Smooth muscle cell (in vitro differentiated cells): ENCODE results near the gene DUSP22. TPM values are rescaled to one million over a fixed set of nuclear protein-coding genes. Genes with fewer than 3 reads are reported as not detected.

Experiments
- DNase-seq: peaks from one replicate; lab custom pipeline; 2025; ENCODE audit not compliant: unreplicated experiment; lab: John Stamatoyannopoulos, UW
- H2AFZ ChIP-seq: fragments of 200-600 bp; sonication (generic); 2 replicates; pipeline ENCODE4 v1.6.0; 2016; ENCODE audit warnings: antibody characterized with exemption, low read depth, mild to moderate bottlenecking
- H3F3A ChIP-seq: fragments of 200-600 bp; sonication (generic); 2 replicates; pipeline ENCODE4 v1.6.0; 2017; ENCODE audit warnings: antibody characterized with exemption, low read depth
- H3K27ac ChIP-seq: fragments of 200-600 bp; sonication (generic); 2 replicates; pipeline ENCODE4 v1.5.1; 2016; ENCODE audit warnings: low read depth, mild to moderate bottlenecking
- H3K27me3 ChIP-seq: fragments of 200-600 bp; sonication (generic); 2 replicates; pipeline ENCODE4 v1.6.1; 2016; ENCODE audit warnings: low read depth, mild to moderate bottlenecking
- H3K36me3 ChIP-seq: fragments of 200-600 bp; sonication (generic); 2 replicates; pipeline ENCODE4 v1.5.1; 2016; ENCODE audit warnings: low read depth
- H3K4me1 ChIP-seq: fragments of 200-600 bp; sonication (generic); 2 replicates; pipeline ENCODE4 v1.5.1; 2016; ENCODE audit warnings: low read depth
- H3K4me2 ChIP-seq: fragments of 200-600 bp; sonication (generic); 2 replicates; pipeline ENCODE4 v1.6.0; 2016; ENCODE audit warnings: mild to moderate bottlenecking
- H3K4me3 ChIP-seq: fragments of 200-600 bp; sonication (generic); 2 replicates; pipeline ENCODE4 v1.5.1; 2016; ENCODE audit warnings: mild to moderate bottlenecking
- H3K79me2 ChIP-seq: fragments of 200-600 bp; sonication (generic); 2 replicates; pipeline ENCODE4 v1.6.0; 2016; ENCODE audit warnings: low read depth, mild to moderate bottlenecking
- H3K9ac ChIP-seq: fragments of 200-600 bp; sonication (generic); 2 replicates; pipeline ENCODE4 v1.6.0; 2016; ENCODE audit warnings: low read depth
- H3K9me3 ChIP-seq: fragments of 200-600 bp; sonication (generic); replicated peaks from 2 replicates; pipeline ENCODE4 v1.5.1; 2016; ENCODE audit warnings: low read depth
- H4K20me1 ChIP-seq: fragments of 200-600 bp; sonication (generic); 2 replicates; pipeline ENCODE4 v1.6.0; 2016; ENCODE audit warnings: low read depth
- WGBS: methylation state at CpG from one replicate; pipeline ENCODE4 v1.1.7; 2016; ENCODE audit warnings: low lambda C conversion rate; 5-methylcytosine and 5-hydroxymethylcytosine counted together
- polyA plus RNA-seq: library from polyadenylated mRNA; unstranded; fragments of >200 nt; fragmentation: Nextera tagmentation; extraction: Ambion mirVana; gene quantifications from 2 replicates; pipeline ENCODE4 v1.2.1, GENCODE V29; 2016
- total RNA-seq: library from RNA; depleted of rRNA; stranded (reverse); fragments of >200 nt; gene quantifications from 2 replicates; pipeline ENCODE4 v1.2.3, GENCODE V29; 2014
- TF ChIP-seq, protein P1 (sequence below): fragments of 200-600 bp; sonication (generic); IDR thresholded peaks from 2 replicates; pipeline ENCODE4 v1.5.1; 2017; ENCODE audit warnings: borderline replicate concordance, mild to moderate bottlenecking, antibody characterized with exemption; ENCODE audit not compliant: insufficient read depth, poor library complexity, severe bottlenecking

The DUSP22 gene
- total and polyA plus RNA-seq, 2 experiments from 2014 or later = 16.3 to 19.1 TPM

DNA sequence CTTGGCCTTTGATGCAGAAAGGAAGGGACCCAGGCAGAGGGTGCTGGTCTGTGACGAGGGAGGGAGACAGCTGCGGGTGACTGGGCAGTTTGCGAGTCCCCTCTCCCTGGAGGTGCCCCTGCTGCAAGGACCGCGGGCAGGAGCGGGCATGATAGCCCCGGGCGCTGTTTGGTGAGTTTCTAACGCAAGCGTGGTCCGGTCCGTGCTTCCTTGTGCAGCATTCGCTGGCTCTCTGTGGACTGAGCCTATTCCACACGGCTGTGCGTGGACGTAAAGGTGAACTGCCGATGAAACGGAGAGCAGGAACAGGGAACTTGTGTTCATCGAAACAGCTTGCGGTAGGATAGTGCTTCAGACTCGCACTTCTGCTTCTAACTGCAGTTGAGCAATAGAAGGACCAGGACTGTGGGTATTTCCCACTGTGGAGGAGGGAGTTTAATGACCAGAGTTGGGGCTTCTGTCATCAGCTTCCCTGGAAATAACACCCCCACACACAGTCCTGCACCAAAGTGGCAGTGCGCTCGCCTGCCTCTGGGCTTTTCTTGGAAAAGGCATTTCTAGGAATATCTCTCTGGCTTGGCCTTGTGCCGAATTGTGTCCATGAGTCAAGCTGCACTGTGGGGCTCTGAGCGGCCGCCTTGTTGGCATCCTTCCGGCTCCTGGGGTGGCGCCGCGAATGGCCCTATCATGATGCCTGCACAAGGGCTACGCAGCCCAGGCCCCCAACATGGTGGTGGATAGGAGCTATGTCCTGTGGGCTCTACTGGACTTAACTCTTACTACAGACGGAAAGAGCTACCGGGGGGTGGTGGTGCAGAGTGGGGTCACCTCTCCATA, 48.9 kb downstream of the DUSP22 start:
- Histone ChIP-seq H3K36me3 (no peaks in the 10 kb centered on the region), H4K20me1 (peaks cover 38% of the 10 kb centered on the region), H3K4me2 (no peak overlapping the region), H3K4me1 (no peaks in the 10 kb centered on the region), H3K27me3 (no peaks in the 10 kb centered on the region), H2AFZ (no peak overlapping the region), H3K9me3 (peaks cover 4% of the 10 kb centered on the region), H3K4me3 (no peak overlapping the region), H3K9ac (no peak overlapping the region), H3K27ac (no peak overlapping the region), H3K79me2 (no peaks in the 10 kb centered on the region), H3F3A (no peaks in the 10 kb centered on the region)
- no peak for DNase-seq
- WGBS = 85% methylated on average over 33 of the region's 33 CpGs
- TF ChIP-seq, protein P1, sequence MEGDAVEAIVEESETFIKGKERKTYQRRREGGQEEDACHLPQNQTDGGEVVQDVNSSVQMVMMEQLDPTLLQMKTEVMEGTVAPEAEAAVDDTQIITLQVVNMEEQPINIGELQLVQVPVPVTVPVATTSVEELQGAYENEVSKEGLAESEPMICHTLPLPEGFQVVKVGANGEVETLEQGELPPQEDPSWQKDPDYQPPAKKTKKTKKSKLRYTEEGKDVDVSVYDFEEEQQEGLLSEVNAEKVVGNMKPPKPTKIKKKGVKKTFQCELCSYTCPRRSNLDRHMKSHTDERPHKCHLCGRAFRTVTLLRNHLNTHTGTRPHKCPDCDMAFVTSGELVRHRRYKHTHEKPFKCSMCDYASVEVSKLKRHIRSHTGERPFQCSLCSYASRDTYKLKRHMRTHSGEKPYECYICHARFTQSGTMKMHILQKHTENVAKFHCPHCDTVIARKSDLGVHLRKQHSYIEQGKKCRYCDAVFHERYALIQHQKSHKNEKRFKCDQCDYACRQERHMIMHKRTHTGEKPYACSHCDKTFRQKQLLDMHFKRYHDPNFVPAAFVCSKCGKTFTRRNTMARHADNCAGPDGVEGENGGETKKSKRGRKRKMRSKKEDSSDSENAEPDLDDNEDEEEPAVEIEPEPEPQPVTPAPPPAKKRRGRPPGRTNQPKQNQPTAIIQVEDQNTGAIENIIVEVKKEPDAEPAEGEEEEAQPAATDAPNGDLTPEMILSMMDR = no peak

DNA sequence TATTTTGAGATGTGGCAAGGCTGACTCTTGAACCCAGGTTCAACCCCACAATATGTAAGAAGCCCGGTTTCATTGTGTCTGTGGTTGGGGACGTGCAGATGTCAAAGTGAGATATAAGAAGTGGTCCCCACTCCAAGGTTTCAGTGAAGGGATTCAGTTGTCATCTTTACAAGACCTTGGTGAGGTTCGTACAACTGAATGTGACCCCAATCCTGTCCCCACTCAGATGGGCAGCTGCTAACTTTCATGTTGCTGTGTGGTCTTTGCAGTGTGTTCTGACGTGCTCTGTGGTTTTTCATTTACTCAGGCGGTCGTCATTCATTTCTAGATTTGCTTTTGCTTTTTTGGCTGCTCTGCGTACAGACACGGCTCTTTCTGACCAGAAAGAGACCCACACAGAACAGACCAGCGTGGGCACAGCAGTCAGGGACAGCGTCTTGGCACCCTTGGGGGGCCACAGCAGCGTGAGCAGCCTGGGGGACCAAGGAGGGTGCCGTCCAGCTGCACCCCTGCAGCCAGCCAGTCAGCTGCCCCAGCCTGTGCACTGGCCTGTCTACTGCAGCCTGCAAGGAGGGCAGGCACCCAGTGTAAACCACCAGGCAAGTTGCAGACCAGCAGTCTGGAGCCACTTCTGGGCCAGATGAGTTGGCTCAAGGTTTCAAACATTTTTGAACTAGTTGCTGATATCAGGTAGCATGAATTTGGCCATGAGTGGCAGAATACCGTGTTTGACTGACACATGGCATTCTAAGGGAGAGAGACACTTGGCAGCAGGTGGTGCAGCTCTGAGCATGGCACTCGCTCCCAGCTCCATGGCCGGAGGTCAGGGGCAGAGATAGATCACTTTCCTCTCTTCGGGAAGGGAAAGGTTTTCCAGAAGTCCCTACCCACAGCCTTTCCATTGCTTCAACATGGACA, 49.9 kb downstream of the DUSP22 start:
- no peaks in the 10 kb centered on the region for H3F3A ChIP-seq
- no peaks in the 10 kb centered on the region for H3K4me1 ChIP-seq
- H3K27ac ChIP-seq = no peak overlapping the region
- no peak overlapping the region for H3K4me2 ChIP-seq
- no peaks in the 10 kb centered on the region for H3K27me3 ChIP-seq
- DNase-seq = no peak
- H3K79me2 ChIP-seq = no peaks in the 10 kb centered on the region
- peaks cover 38% of the 10 kb centered on the region for H4K20me1 ChIP-seq
- no peak overlapping the region for H3K4me3 ChIP-seq
- H2AFZ ChIP-seq = no peak overlapping the region
- H3K9ac ChIP-seq = no peak overlapping the region
- TF ChIP-seq, protein P1 = no peak
- H3K36me3 ChIP-seq = no peaks in the 10 kb centered on the region
- peaks cover 3% of the 10 kb centered on the region for H3K9me3 ChIP-seq
- 75% methylated on average over 16 of the region's 16 CpGs for WGBS

- Histone ChIP-seq H3K27ac (no peak overlapping the region), H3K36me3 (no peaks in the 10 kb centered on the region), H3K9me3 (no peaks in the 10 kb centered on the region), H3K4me2 (no peak overlapping the region), H3K79me2 (no peaks in the 10 kb centered on the region), H3K9ac (no peak overlapping the region), H3F3A (no peaks in the 10 kb centered on the region), H3K4me1 (no peaks in the 10 kb centered on the region), H3K4me3 (no peak overlapping the region), H3K27me3 (no peaks in the 10 kb centered on the region), H4K20me1 (peaks cover 38% of the 10 kb centered on the region), H2AFZ (no peak overlapping the region)
- no peak for DNase-seq
- TF ChIP-seq, protein P1 = no peak
- 89% methylated on average over 8 of the region's 8 CpGs for whole genome bisulfite sequencing
These were observed 50.5 kb downstream of the DUSP22 start for GRCh38 chr6:342832-343179.
